Activated CD4-positive, CD25-positive, alpha-beta regulatory T cell treated with anti-CD3 and anti-CD28 coated beads, Interleukin-2, amount 50 U/mL, for 72 hours (primary cell): ENCODE data around the gene RAD23B.
A peak's percentile ranks its signal among the peaks of the same experiment; 100 is the strongest.
"Not testable (repeated sequence)": the region's sequence is repeated elsewhere in the genome, so short reads cannot be mapped to it uniquely, and the experiment has no call there.

Experiments used
- DNase-seq: peaks from one replicate; pipeline ENCODE4 v3.0.0; 2021

Gene RAD23B

GRCh38 chr9:107282759-107283622, at the start of gene RAD23B:
TSS of gene RAD23B (plus strand) at chr9:107283279. CDS start at chr9:107283630, 351 bp downstream.
- peak; percentile 99 for DNase-seq

- DNase-seq: no peak
These were observed 47.2 kb upstream of the RAD23B start for GRCh38 chr9:107235765-107236442.

GRCh38 chr9:107237873-107238272, 45.2 kb upstream of the RAD23B start:
- no peak for DNase-seq

- DNase-seq: no peak
These were observed 43.6 kb upstream of the RAD23B start for GRCh38 chr9:107239474-107239873.

- DNase-seq: no peak
These were observed 42.8 kb upstream of the RAD23B start for GRCh38 chr9:107240260-107240659.

GRCh38 chr9:107242073-107243030, 40.7 kb upstream of the RAD23B start:
- no peak for DNase-seq

- no peak for DNase-seq
These were observed 39.3 kb upstream of the RAD23B start for GRCh38 chr9:107243742-107244141.

GRCh38 chr9:107246259-107247254, 36.5 kb upstream of the RAD23B start:
- no peak for DNase-seq

- no peak for DNase-seq
These were observed 34.4 kb upstream of the RAD23B start for GRCh38 chr9:107248714-107249113.

- no peak for DNase-seq
These were observed 33.9 kb upstream of the RAD23B start for GRCh38 chr9:107249131-107249533.

GRCh38 chr9:107249665-107250285, 33.3 kb upstream of the RAD23B start:
- no peak for DNase-seq

- DNase-seq: no peak
These were observed 31.2 kb upstream of the RAD23B start for GRCh38 chr9:107251756-107252322.

GRCh38 chr9:107258919-107259318, 24.2 kb upstream of the RAD23B start:
- no peak for DNase-seq

GRCh38 chr9:107259751-107260313, 23.2 kb upstream of the RAD23B start:
- DNase-seq: not testable (repeated sequence)

- no peak for DNase-seq
These were observed 22.5 kb upstream of the RAD23B start for GRCh38 chr9:107260437-107261081.

GRCh38 chr9:107261106-107261505, 22.0 kb upstream of the RAD23B start:
- no peak for DNase-seq

GRCh38 chr9:107263289-107263688, 19.8 kb upstream of the RAD23B start:
- DNase-seq: no peak

- DNase-seq: no peak
These were observed 16.3 kb upstream of the RAD23B start for GRCh38 chr9:107266624-107267368.

GRCh38 chr9:107268560-107268959, 14.5 kb upstream of the RAD23B start:
- DNase-seq: no peak
